Effector CD4-positive, alpha-beta T cell (primary cell): Measurements from ENCODE around the gene GJA9.
"Not testable (repeated sequence)": the region's sequence is repeated elsewhere in the genome, so short reads cannot be mapped to it uniquely, and the experiment has no call there.

Experiments used
- DNase-seq: peaks from one replicate; pipeline ENCODE4 v3.0.0-alpha.2; 2020

The GJA9 gene

DNA sequence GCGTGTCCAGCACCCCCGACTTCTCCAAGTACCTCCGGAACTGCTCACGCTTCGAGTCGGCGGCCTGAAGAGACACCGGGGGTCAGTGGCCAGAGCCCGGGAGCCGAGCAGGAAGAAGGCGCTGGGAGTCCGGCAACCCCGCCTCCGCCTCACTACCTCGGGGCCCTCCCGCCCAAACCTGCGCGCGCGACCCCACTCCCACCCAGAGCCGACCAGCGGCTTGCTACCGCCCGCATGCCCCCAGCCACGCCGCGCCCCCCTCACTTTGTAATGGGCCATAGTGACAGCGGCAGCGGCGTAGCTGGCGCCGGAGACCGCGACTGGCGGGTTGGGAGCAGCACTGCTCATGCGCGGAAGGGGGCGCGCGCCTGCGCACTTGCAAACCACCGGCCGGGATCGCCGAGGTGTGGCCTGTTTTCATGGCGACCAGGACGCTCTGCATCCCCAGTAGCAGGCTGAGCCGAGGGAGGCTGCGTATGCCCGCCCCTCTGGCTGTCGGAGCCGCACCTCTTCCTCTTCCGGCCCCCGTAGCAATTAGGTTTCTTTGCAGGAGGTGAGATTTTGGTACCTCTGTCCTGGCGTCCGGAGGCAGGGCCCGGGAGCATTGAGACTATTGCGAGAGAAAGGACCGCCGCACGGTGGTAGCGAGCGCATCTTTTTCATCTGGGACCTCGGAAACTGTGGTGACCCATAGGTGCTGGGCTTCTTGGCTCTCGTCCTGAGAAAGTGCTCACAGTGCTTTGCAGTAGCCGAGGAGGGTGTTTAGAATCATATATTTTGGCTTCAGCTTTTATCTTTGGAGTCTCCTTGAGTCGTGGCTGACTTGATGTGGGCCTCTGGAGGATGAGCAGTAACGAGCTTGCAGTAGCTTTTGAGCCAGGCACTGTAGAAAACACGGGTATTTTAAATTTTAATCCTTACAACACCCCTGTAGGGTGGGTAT is 8.1 kb downstream of the GJA9 start, which contains the start of gene MYCBP:
Gene MYCBP (minus strand): TSS at position 322 of the 943 bp plus-strand sequence. CDS start 43 bp downstream, at position 279.
- DNase-seq, result peak; percentile 95

DNA sequence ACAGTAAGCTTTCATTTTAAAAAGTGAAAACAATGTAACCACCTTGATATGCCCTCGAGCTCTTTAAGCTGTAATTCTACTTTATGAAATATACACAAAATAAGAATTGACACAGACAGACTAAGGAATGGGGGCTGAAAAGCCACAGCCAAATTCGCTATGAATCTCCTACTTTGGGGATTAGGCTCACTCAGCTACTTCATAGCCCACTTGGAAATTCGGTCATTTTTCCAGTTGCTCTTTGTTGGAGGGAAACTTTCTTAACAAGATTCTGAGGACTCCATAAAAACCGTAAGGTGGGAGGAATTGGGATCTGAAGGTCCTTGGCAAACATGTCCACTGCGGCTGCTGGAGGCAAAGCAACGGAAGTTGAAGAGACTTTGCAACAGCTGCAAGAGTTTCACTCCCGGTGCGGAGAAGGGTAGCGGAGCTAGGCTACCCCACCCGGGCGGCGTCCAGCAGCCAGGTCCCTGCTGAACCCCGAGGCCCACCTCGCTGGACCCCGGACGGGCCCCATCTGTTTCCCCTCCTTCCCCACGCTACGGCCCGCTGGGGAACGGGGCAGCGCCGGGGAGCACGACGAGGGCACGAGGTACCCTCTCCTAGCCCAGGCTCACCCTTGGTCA is 8.9 kb downstream of the GJA9 start:
- DNase-seq, result peak; percentile 17

DNA sequence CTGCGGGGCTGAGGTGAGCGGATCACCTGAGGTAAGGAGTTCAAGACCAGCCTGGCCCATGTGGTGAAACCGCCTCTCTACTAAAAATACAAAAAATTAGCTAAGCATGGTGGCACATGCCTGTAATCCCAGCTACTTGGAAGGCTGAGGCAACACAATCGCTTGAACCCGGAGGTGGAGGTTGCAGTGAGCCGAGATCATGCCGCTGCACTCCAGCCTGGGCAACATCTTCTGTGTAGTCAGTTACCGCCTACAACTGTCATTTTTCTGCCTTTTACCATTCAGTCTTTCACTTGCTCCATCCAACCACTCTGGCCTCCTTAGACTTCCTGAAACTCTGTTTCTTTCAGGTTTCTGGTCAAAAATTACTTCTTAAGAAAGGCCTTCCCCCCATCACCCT is 10.4 kb downstream of the GJA9 start:
- no peak for DNase-seq

DNA sequence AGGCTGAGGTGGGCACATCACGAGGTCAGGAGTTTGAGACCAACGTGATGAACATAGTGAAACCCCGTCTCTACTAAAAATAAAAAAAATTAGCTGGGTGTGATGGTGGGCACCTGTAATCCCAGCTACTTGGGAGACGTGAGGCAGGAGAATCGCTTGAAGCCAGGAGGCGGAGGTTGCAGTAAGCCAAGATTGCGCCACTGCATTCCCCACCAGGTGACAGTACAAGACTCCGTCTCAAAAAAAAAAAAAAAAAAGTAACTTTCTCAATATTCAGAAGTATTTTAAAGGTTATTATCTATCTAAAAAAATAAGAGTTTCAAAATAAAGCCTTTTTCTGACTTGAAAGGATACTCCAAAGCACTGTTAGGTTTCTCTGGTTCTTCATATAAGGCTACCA is 14.2 kb downstream of the GJA9 start:
- DNase-seq, result no peak

DNA sequence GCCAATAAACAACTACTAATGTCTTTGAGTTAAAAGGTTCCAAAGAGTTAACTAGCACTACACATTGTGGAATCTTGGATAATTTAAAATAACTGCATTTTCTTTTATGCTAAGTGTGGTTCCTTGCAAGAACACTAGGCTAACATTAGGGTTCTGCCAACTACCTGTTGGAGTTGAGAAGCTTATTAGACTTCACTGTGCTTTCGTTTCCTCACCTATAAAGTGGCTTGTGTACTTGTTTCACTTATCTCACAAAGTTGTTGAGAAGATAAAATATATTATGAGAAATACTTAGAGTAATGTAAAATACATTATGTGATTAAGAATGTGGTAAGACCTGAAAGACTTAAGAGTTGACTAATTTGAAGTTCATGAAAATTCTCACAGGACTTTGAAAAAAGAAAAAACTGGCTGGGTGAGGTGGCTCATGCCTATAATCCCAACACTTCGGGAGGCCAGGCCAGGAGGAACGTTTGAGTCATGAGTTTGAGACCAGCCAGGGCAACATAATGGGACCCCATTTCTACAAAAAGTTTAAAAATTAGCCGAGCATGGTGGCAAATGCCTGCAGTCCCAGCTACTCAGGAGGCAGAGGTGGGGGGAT is 16.2 kb downstream of the GJA9 start:
- DNase-seq, result no peak

DNA sequence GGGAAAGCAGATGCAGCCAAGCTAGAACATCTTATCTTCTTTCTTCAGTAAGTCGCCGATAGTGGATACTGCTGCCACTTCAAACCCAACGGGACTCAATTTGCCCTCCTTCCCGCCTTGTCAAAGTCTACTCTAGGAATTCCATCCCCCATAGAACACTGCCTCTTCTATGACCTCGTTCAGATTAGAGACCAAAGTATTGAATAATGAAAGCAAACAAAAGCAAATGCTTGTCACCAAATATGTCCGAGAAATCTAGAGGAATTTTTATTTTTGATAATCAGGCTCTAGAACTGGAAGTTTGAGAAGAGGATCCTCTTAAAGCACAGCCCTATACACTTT is 21.0 kb downstream of the GJA9 start:
- no peak for DNase-seq

DNA sequence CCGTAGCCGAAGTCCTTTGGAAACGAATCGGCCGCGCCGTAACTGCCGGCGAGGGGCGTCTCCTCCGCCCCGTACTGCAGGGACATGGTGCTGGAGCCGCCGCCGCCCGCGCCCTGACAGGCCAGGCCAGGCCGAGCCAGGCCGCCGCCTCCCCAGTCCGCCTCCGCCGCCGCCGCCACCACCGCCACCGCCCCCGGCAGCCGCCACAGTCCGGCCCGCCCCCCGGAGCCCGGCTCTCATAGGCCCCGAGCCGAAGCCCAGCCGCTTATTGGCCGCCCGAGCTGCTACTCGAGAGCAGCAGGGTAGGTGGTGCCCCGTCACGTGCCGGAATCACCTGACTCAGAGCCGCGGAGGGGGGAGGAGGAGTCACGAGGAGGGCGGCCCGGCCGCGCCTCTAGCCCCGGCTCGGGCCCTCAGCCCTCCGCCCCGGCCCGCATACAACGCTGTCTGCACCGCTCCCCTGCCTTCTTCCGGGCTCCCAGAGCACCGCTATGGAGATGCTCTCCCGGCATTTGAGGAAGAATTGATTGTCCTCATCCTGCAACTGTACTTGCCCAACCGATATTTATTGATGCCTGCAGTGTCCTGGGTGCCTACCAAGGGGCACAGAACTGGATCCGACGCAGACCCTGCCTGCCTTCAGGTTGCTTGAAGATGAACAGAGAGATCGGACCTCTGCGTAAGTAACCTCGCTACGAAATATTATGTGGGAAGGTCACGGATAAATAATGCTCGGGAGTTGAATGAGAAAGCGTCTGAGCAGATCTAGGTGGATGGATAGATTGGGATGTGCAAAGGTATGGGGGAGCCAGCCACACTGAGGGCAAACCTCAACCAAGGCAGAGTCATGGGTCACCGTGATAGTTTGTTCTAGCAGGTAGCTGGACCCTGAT is 21.6 kb downstream of the GJA9 start, which contains the start of gene RRAGC:
Gene RRAGC (minus strand): TSS at position 212 of the 893 bp plus-strand sequence. CDS start 126 bp downstream, at position 86.
- peak; percentile 99 for DNase-seq

DNA sequence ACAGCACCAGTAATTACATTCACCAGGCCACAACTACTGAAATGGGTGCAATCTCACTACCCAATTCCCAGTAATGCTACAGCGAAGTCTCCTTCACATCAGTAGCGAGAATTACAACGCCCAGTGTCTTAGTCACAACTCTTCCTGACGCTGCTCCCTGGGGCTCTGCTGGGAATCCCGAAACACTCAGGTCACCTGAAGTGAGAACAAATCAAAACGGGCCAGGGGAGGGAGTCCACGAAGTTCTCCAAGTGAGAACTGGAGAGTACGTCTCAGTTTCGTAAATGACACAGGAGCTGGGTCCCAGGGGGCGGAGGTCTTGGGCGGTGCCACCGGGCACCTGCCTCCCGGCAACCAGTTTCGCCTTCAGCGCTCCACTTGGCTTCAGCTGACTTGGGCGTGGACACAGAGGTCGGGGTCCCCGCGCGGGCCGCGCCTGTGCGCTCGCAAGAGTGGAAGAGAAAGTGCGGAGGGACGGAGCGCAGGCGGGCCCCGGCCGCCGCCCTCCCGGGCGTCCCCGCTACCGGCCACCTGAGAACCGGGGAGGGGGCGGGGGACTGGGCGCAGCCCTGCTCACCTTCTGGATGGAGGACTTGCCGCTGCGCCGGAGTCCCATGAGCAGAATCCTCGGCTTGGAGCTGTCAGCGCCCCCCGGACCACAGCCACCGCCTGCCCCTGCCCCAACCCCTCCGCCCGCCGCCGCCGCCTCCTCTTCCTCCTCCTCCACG is 22.4 kb downstream of the GJA9 start:
- peak; percentile 29 for DNase-seq

DNA sequence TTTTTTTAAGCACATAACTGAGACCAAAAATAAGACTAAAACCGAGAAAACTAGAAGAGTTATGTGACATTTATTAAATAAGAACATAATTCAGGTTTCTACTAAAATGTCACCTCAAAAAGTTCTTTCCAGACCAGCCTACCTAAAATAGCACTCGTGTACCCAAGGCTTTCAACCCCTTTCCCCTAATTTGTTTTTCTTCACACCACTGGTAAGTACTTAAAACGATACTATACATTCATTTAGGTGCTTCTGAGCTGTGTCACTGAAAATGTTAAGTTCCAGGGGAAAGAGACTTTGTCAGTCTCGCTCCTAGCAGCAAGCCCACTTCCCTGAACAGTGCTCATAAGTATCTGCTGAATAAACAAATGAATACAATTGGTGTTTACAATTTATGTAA is 28.6 kb downstream of the GJA9 start:
- no peak for DNase-seq

DNA sequence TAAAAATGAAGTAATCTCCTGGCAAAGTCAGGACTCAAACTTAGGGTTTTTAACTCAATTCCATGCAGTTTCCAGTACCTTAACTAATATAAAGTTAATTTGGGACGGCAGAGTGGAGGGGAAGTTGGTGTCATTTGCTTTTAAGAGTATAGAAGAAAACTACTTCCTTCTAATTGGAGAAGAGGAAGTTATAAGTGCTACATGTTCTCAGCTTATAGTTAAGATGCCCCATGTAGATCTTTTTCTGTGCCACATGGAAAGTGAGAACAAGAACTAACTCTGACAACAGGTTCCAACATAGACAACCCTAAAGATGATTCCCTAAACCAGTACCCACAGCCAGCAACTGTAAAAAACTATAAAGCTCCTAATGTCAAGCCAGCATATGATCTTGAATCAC is 33.3 kb downstream of the GJA9 start:
- no peak for DNase-seq

DNA sequence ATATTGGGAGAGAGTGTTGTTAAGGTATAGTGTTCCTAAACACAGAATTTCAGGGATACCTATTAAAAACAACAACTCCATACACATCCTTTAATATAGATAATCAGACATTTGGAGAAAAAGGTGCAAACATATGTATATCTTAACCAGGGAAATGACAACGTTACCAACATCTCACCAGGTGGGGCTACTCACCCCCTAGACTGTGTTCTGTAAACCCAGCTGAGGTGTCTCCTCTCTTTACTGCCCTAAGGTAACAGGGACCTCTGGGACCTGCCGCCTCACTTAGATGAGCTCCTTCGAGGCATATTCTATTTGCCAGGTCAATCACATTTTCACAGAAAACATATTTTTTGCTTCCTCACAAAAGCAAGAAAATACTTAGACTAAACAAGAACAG is 35.2 kb downstream of the GJA9 start:
- DNase-seq, result no peak

DNA sequence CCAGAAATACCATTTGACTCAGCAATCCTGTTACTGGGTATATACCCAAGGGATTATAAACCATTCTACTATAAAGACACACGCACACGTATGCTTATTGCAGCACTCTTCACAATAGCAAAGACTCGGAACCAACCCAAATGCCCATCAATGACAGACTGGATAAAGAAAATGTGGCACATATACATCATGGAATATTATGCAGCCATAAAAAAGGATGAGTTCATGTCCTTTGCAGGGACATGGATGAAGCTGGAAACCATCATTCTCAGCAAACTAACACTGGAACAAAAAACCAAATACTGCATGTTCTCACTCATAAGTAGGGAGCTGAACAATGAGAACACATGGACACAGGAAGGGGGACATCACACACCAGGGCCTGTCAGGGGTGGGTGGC is 36.3 kb downstream of the GJA9 start:
- DNase-seq, result not testable (repeated sequence)

DNA sequence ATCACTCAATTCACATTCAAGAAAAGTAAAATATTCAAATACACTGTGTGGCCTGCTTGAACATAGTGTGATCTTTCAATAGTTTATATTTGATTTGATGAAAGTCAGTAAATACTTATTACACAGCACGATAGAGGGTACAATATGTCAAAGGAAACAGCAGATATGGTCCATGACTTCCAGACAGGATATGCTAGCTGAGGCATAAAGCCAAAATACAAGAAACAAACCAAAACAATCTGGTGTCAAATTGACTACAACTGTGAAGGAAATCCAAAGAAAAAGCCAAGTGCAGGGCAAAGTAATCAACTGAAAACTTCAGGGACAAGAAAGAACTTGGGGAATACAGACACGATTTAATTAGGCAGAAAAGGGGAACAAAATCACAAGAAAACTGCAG is 41.1 kb downstream of the GJA9 start:
- DNase-seq, result no peak

DNA sequence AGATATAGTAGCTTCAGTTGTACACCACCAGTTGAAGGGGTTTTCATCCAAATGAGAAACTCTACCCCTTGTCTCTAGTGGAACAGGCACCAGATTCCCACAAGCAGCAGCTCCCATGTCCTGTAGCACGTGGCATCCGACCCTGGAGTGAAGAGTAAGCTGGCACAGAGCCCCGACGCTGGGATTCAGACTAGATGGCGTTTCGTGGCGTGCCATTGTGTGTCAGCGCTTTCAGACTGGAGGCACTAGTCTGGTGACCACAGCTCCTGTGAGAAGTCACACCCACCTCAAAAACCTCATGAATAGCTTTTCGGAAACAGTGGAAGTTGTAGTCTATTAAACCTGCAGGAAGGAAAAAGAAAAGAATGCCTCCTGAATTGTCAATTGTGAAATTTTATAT is 42.0 kb downstream of the GJA9 start:
- no peak for DNase-seq

DNA sequence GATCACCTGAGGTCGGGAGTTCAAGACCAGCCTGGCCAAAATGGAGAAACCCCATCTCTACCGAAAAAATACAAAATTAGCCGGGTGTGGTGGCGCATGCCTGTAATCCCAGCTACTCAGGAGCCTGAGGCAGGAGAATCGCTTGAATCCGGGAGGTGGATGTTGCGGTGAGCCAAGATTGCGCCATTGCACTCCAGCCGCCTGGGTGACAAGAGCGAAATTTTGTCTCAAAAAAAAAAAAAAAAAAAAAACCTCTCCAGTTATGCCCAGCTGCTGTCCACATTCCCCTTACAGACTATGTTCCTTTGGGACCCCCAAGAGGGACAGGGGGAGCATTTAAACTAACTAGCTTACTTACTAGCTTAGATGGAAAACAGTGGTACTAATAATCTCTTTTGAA is 45.1 kb downstream of the GJA9 start:
- not testable (repeated sequence) for DNase-seq

DNA sequence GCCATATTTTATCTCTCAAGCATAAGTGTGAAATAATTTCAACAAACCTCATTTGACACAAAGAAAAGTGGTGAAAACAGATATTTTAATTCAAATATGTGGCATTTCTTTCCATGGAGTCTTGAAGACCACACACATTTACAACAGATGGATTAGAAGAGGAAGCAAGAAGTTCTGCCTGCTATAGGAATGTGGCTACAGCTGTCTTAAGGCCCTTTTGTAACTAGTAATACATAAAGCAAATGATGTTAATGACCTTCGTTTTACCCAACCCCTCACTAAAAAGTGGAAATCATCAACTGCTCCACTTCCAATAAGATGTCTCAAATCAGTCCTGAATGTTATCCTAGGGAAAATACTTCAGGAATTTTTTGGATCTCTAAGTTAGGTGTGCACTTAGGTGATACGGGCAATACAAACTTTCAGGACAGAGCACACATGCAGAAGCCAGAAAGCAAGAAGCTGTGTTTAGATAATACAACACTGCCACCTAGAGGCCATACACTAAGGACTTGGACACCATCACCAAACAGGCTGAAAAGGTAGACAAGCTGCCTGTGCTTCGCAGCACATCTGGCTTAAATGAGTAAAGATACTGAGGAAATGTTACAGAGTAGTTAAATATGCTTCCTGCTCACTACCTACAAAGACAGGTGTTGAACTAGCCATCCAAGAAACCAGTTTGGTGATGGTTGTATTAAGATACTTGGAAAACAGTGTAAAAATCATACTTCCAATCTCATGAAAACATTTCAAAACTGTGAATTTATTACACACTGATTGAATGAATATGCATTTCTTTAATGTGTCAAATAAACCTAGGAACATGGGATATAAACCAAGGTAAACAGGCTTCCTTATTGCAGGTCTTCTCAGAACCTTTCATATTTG is 46.2 kb downstream of the GJA9 start:
- DNase-seq, result peak; percentile 47

DNA sequence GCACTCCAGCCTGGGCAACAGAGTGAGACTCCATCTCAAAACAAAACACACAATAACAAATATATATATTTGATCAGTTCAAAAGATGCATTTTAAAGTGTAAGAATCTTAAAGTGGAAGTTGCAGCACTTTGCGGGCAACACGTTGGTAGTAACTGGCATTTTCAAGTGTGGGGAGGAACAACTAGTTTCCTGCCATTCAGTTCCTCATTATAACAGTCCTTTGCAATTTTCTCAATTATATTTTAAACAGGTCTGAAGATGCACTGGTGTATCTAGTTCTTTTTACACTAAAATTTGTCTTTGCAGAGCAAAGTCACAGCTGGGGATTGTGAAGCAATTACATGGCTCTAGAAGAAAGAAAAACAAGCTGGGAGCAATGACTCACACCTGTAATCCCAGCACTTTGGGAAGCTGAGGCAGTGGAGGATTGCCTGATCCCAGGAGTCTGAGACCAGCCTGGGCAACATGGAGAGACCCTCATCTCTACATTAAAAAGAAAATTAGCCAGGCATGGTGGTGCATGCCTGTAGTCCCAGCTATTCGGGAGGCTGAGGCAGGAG is 47.1 kb downstream of the GJA9 start:
- DNase-seq, result no peak

DNA sequence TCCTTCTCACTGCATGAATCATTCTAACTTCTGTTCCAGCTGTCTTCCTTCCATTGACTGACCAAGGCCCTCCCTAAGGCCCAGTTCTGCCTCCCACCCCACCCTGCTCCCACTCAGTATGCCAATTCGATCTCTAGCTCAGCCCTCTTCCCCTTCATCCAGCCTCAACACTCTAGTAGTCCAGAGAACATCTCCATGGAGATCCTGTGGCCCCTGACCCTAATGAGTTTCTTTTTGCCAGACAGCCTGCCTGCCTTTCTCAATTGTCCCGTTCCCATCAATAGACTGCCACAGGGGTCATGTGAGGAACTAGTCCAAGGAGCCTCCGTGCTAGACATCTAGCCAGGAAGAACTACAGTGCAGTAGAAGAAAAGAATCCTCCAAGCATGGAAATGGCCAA is 48.2 kb downstream of the GJA9 start:
- DNase-seq, result no peak

DNA sequence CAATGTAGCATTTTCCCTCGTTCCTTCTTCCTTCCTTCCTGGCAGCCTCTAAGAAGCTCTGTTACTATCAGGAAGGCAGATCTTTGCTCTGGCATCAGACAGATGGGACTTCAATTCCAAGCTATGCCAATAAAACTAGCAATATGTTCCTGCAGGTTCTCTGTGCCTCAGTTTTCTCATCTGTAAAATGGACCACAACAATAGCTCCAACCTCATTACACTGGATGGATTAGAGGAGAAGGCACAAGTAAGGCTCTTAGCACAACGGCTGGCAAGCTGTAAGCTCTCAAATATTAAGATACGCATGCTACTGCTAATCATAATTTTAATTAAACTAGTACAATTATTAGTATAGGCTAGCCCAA is 49.0 kb downstream of the GJA9 start:
- no peak for DNase-seq

DNA sequence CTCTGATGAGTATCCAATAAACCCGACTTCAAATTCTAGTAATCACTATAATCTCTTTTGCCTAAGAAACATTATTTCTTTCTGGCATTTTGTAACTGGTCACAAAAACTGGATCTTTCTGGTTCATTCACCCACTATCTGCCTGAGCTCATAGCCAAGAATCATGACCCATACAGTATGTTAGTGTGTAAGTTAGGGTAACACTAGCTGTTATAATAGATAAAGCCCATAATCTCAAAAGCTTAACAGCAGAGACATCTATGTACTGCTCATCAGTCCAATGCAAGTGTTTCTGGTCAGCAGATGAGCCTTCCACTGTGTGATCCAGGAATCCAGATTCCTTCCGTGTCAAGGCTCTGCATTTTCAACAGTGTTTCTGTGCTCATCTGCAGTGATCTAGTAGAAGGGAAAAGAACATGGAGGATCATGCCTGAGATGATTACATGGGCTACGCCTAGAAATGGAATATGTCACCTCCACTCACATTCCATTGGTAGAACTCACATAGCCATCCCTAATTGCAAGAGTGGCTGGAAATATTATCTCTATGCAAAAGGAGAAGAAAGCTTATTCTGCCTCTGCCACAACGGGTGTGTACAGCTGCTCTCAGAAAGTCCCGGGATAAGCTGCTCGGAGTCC is 49.5 kb downstream of the GJA9 start:
- no peak for DNase-seq
